Ovary (tissue), 3 donors: ENCODE results near the gene ISLR2.

Experiments used
- CTCF ChIP-seq, 3 donors: fragments of 450-650 bp in 2 of 3; fragments of 200-600 bp in 1 of 3; IDR thresholded peaks; one replicate each; pipeline versions ENCODE4 v1.5.1 to v1.8.0; 2016 to 2022; ENCODE audit warnings: antibody characterized with exemption in 3 of 3, mild to moderate bottlenecking in 1 of 3
- EP300 ChIP-seq: sonication (generic); formaldehyde crosslinking; IDR thresholded peaks from one replicate; pipeline ENCODE4 v1.6.1; 2017; ENCODE audit warnings: antibody characterized with exemption
- POLR2A ChIP-seq: fragments of 450-650 bp; IDR thresholded peaks from one replicate; pipeline ENCODE4 v1.6.1; 2017; ENCODE audit warnings: antibody characterized with exemption, mild to moderate bottlenecking, moderate library complexity
- donor health status: DM: no; HTN: no; CAD: no.

DNA sequence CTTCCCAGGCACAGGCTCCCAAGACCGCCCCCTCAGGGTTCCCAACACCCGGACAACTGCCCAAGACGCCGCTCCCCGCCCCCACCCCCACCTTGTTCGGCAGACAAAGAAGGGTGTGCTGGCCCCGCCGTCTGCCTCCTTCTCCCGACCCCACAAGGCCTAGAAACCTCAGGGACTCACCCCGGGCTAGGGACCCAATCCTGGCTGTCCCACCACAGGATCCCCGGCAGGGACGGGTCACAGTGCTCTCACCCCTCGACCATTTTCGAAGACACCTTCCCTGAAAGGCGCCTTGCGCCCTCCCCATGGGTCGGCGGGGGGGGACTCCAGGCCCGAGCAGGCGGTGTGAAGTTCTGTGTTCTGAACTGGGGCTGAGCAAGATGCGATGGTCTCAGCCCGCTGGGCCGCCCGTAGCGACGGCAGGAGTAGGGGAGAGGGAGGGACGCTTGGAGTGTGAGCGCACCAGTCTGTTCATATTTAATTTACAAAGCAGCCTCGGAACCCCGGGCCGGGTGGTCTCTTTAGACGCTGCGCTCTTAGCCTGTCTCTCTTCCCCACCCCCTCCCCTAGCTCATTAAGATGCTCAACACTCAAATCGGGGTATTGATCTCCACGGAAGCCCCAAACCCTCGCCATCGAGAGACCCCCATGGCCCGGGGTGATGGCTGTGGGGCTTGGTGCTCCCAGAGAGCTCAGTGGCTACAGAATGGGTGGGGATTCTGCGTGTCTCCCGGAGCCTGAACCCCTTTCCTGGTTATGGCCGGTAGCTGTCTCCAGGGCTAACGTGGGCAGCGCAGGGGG lies 1.4 kb upstream of the ISLR2 start:
- TF ChIP-seq EP300 (no peak), CTCF (IDR thresholded peaks at IDR 0.05) (no peak), POLR2A (no peak)
